GM12892 (cell line): Measurements from ENCODE around the gene KCNK10.

Source experiments
- POLR2A ChIP-seq: IDR thresholded peaks from 2 replicates; pipeline ENCODE4 v1.6.1; 2011; ENCODE audit warnings: low read depth, low read length, control low read depth
- POLR2AphosphoS5 ChIP-seq: IDR thresholded peaks from 2 replicates; pipeline ENCODE4 v1.6.1; 2011; ENCODE audit warnings: low read depth, low read length, control low read depth
- TAF1 ChIP-seq: IDR thresholded peaks from 2 replicates; pipeline ENCODE4 v1.6.1; 2011; ENCODE audit warnings: low read depth, mild to moderate bottlenecking, control low read depth, low read length, borderline replicate concordance

DNA sequence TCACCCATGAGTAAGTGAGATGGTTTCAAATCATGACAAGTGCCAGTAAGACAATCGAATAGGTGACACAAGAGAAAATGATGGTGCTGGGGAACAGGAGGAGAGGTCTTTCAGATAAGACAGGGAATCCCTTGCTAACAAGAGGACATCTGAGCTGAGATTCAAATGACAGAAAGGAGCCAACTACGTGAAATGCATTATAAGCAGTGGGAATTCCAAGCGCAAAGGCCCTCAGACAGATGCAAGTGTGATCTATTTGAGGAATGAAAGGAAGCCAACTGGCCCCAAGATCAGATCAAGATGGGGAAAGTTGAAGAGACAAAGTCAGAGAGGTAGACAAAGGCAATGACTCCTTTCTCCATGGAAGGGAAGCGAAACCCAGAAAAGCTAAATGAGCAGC, 4.7 kb downstream of the KCNK10 start:
- TF ChIP-seq POLR2A = no peak
- no peak for TF ChIP-seq TAF1
- no peak for TF ChIP-seq POLR2AphosphoS5
